Prostate gland (tissue), 2 donors: ENCODE data around the gene MREG.

Experiments
- POLR2AphosphoS5 ChIP-seq: sonication (generic); formaldehyde crosslinking; IDR thresholded peaks from one replicate; pipeline ENCODE4 v1.6.1; 2017; ENCODE audit warnings: antibody characterized with exemption
- TF ChIP-seq, protein P1 (sequence below), 4 experiments: fragments of 200-600 bp in 2 of 4; fragments of 450-650 bp in 2 of 4; sonication (generic) in 2 of 4; IDR thresholded peaks; 1 replicate in 3 of 4; 2 replicates in 1 of 4; pipeline ENCODE4 v1.5.1; 2016 to 2019; ENCODE audit warnings: antibody characterized with exemption in 4 of 4, mild to moderate bottlenecking in 2 of 4, moderate library complexity in 2 of 4

DNA sequence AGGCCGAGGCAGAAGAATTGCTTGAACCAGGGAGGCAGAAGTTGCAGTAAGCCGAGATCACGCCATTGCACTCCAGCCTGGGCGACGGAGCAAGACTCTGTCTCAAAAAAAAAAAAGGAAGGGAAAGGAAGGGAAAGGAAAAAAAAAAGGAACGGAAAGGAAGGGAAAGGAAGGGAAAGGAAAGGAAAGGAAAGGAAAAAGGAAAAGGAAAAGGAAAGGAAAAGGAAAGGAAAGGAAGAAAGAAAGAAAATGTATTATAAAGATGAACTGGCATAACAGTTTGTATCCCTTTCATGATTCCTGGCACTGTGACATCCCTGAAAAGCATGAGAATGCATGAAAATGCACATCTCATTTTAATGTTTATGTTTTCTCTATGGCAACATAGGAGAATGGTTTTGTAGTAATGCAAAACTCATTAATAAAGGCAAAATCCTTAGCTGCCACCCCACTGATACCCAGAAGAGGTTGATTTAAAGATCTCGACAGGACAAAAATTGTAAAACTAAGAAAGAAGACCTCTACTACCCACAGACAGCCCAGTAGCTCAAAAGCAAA, 11.5 kb upstream of the MREG start:
- no peak for TF ChIP-seq POLR2AphosphoS5
- TF ChIP-seq, protein P1, sequence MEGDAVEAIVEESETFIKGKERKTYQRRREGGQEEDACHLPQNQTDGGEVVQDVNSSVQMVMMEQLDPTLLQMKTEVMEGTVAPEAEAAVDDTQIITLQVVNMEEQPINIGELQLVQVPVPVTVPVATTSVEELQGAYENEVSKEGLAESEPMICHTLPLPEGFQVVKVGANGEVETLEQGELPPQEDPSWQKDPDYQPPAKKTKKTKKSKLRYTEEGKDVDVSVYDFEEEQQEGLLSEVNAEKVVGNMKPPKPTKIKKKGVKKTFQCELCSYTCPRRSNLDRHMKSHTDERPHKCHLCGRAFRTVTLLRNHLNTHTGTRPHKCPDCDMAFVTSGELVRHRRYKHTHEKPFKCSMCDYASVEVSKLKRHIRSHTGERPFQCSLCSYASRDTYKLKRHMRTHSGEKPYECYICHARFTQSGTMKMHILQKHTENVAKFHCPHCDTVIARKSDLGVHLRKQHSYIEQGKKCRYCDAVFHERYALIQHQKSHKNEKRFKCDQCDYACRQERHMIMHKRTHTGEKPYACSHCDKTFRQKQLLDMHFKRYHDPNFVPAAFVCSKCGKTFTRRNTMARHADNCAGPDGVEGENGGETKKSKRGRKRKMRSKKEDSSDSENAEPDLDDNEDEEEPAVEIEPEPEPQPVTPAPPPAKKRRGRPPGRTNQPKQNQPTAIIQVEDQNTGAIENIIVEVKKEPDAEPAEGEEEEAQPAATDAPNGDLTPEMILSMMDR (IDR thresholded peaks at IDR 0.05) = no peak
